Panc1 (cell line): ENCODE results near the gene STRN3.

Experiments used
- POLR2AphosphoS5 ChIP-seq: IDR thresholded peaks from 2 replicates; pipeline ENCODE4 v1.6.1; 2012; ENCODE audit warnings: mild to moderate bottlenecking, low read depth, low read length, moderate library complexity
- TF ChIP-seq, protein P1 (sequence below): fragments of 450-650 bp; IDR thresholded peaks from 2 replicates; pipeline ENCODE4 v1.5.1; 2017; ENCODE audit warnings: mild to moderate bottlenecking
- TF ChIP-seq, protein P2 (sequence below), 2 experiments: IDR thresholded peaks; 2 replicates each; pipeline ENCODE4 v1.6.1; 2011 to 2012; ENCODE audit warnings: low read depth in 2 of 2, control low read depth in 1 of 2, low read length in 1 of 2, mild to moderate bottlenecking in 1 of 2, moderate library complexity in 1 of 2; ENCODE audit not compliant: insufficient read depth in 1 of 2

GRCh38 chr14:30864934-30865333 lies 161.2 kb downstream of the STRN3 start:
- TF ChIP-seq POLR2AphosphoS5: no peak
- TF ChIP-seq, protein P1, sequence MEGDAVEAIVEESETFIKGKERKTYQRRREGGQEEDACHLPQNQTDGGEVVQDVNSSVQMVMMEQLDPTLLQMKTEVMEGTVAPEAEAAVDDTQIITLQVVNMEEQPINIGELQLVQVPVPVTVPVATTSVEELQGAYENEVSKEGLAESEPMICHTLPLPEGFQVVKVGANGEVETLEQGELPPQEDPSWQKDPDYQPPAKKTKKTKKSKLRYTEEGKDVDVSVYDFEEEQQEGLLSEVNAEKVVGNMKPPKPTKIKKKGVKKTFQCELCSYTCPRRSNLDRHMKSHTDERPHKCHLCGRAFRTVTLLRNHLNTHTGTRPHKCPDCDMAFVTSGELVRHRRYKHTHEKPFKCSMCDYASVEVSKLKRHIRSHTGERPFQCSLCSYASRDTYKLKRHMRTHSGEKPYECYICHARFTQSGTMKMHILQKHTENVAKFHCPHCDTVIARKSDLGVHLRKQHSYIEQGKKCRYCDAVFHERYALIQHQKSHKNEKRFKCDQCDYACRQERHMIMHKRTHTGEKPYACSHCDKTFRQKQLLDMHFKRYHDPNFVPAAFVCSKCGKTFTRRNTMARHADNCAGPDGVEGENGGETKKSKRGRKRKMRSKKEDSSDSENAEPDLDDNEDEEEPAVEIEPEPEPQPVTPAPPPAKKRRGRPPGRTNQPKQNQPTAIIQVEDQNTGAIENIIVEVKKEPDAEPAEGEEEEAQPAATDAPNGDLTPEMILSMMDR: no peak
- TF ChIP-seq, protein P2, sequence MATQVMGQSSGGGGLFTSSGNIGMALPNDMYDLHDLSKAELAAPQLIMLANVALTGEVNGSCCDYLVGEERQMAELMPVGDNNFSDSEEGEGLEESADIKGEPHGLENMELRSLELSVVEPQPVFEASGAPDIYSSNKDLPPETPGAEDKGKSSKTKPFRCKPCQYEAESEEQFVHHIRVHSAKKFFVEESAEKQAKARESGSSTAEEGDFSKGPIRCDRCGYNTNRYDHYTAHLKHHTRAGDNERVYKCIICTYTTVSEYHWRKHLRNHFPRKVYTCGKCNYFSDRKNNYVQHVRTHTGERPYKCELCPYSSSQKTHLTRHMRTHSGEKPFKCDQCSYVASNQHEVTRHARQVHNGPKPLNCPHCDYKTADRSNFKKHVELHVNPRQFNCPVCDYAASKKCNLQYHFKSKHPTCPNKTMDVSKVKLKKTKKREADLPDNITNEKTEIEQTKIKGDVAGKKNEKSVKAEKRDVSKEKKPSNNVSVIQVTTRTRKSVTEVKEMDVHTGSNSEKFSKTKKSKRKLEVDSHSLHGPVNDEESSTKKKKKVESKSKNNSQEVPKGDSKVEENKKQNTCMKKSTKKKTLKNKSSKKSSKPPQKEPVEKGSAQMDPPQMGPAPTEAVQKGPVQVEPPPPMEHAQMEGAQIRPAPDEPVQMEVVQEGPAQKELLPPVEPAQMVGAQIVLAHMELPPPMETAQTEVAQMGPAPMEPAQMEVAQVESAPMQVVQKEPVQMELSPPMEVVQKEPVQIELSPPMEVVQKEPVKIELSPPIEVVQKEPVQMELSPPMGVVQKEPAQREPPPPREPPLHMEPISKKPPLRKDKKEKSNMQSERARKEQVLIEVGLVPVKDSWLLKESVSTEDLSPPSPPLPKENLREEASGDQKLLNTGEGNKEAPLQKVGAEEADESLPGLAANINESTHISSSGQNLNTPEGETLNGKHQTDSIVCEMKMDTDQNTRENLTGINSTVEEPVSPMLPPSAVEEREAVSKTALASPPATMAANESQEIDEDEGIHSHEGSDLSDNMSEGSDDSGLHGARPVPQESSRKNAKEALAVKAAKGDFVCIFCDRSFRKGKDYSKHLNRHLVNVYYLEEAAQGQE (IDR thresholded peaks at IDR 0.05; ENCODE audit: insufficient read depth in 1 of 2, low read depth in 2 of 2, low read length in 1 of 2): no peak
